ENCODE measurements around the gene CNTRL. TPM values are rescaled to one million over a fixed set of nuclear protein-coding genes. Genes with fewer than 3 reads are reported as not detected.
"Not testable (repeated sequence)": the region's sequence is repeated elsewhere in the genome, so short reads cannot be mapped to it uniquely, and the experiment has no call there.

Gene CNTRL
- polyA plus RNA-seq, 1 donor from 2014 or later: 16.0 TPM

DNA sequence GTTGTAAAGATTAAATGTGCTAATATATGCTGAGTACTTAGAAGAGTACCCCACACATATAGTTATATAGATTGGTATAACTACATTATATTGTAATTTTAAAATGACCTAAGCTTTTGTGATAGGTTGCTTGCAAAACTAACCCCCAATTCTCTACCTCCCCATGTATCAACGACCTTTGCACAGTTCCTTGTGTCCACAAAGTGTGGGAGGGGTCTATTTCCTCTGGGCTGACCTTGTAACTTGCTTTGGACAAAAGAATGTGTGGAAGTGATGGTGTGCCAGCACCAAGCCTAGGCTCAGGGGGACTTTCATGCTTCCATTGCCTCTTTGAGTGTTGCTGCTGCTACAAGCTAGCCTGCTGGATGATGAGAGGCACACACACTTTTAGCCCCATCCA is 45.3 kb upstream of the CNTRL start:
- TF ChIP-seq EP300 (conservative IDR thresholded peaks at IDR 0.05; ENCODE audit: poor library complexity, severe bottlenecking) (no peak), POLR2AphosphoS5 (IDR thresholded peaks at IDR 0.05) (no peak)
- TF ChIP-seq, protein P1, sequence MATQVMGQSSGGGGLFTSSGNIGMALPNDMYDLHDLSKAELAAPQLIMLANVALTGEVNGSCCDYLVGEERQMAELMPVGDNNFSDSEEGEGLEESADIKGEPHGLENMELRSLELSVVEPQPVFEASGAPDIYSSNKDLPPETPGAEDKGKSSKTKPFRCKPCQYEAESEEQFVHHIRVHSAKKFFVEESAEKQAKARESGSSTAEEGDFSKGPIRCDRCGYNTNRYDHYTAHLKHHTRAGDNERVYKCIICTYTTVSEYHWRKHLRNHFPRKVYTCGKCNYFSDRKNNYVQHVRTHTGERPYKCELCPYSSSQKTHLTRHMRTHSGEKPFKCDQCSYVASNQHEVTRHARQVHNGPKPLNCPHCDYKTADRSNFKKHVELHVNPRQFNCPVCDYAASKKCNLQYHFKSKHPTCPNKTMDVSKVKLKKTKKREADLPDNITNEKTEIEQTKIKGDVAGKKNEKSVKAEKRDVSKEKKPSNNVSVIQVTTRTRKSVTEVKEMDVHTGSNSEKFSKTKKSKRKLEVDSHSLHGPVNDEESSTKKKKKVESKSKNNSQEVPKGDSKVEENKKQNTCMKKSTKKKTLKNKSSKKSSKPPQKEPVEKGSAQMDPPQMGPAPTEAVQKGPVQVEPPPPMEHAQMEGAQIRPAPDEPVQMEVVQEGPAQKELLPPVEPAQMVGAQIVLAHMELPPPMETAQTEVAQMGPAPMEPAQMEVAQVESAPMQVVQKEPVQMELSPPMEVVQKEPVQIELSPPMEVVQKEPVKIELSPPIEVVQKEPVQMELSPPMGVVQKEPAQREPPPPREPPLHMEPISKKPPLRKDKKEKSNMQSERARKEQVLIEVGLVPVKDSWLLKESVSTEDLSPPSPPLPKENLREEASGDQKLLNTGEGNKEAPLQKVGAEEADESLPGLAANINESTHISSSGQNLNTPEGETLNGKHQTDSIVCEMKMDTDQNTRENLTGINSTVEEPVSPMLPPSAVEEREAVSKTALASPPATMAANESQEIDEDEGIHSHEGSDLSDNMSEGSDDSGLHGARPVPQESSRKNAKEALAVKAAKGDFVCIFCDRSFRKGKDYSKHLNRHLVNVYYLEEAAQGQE (IDR thresholded peaks at IDR 0.05; ENCODE audit: borderline replicate concordance): no peak
- Histone ChIP-seq H4K20me1 (ENCODE audit: insufficient read depth) (no peaks in the 10 kb centered on the region), H3K9me3 (ENCODE audit: low read length) (no peaks in the 10 kb centered on the region), H3K9ac (ENCODE audit: low read length) (no peak overlapping the region), H3K79me2 (replicated peaks; ENCODE audit: insufficient read depth, low read length) (no peaks in the 10 kb centered on the region), H3K4me3 (ENCODE audit: low read length) (no peak overlapping the region), H3K27me3 (ENCODE audit: insufficient read depth, low read depth, low read length) (no peaks in the 10 kb centered on the region), H2AFZ (ENCODE audit: low read depth, low read length) (no peak overlapping the region), H3K9me2 (ENCODE audit: insufficient read depth, low read length) (no peaks in the 10 kb centered on the region), H3K36me3 (ENCODE audit: insufficient read depth, low read length) (no peaks in the 10 kb centered on the region), H3K27ac (ENCODE audit: low read length) (no peak overlapping the region), H3F3A (ENCODE audit: insufficient read depth, low read length, poor library complexity, severe bottlenecking) (no peaks in the 10 kb centered on the region), H3K4me2 (ENCODE audit: low read length) (no peak overlapping the region)

DNA sequence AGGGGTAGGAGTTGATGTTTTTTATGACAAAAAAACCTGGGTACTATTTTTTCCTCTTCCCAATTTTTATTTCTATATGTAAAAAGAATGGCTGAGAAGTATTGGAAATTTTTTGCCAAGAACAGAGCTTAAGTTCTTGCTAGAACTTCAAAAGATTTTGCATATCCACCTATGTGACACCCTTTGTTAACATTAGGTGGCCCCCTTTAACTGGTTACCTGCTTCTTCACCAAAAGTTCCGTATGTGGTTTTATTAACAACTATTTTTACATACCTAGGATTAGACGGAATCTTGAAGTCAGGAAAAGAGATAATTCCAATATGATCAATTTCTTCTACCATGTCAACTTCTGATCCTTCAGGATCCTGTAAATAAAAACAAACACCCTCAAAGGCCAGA is 40.2 kb upstream of the CNTRL start:
- no peaks in the 10 kb centered on the region for H3K27me3 ChIP-seq (ENCODE audit: insufficient read depth, low read depth, low read length)
- H3K27ac ChIP-seq (ENCODE audit: low read length): no peak overlapping the region
- no peak overlapping the region for H3K4me3 ChIP-seq (ENCODE audit: low read length)
- no peaks in the 10 kb centered on the region for H4K20me1 ChIP-seq (ENCODE audit: insufficient read depth)
- no peaks in the 10 kb centered on the region for H3K9me3 ChIP-seq (ENCODE audit: low read length)
- H3K4me2 ChIP-seq (ENCODE audit: low read length): no peak overlapping the region
- no peak overlapping the region for H2AFZ ChIP-seq (ENCODE audit: low read depth, low read length)
- no peaks in the 10 kb centered on the region for H3K36me3 ChIP-seq (ENCODE audit: insufficient read depth, low read length)
- H3K79me2 ChIP-seq (replicated peaks; ENCODE audit: insufficient read depth, low read length): no peaks in the 10 kb centered on the region
- TF ChIP-seq, protein P1 (IDR thresholded peaks at IDR 0.05; ENCODE audit: borderline replicate concordance): no peak
- no peaks in the 10 kb centered on the region for H3K9me2 ChIP-seq (ENCODE audit: insufficient read depth, low read length)
- H3F3A ChIP-seq (ENCODE audit: insufficient read depth, low read length, poor library complexity, severe bottlenecking): no peaks in the 10 kb centered on the region
- no peak overlapping the region for H3K9ac ChIP-seq (ENCODE audit: low read length)

DNA sequence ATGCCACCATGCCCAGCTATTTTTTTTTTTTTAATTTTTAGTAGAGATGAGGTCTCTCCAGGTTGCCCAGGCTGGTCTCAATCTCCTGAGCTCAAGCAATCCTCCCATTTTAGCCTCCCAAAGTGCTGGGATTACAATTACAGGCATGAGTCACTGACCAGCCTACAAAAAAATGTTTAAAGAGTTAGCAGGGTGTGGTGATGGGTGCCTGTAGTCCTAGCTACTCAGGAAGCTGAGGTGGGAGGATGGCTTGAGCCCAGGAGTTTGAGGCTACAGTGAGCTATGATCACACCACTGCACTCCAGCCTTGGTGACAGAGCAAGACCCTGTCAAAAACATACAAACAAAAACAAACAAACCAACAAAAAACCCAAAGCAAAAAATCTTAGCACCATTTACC is 39.0 kb upstream of the CNTRL start:
- not testable (repeated sequence) for H3K9me2 ChIP-seq (ENCODE audit: insufficient read depth, low read length); H2AFZ ChIP-seq (ENCODE audit: low read depth, low read length); H4K20me1 ChIP-seq (ENCODE audit: insufficient read depth); H3K79me2 ChIP-seq (replicated peaks; ENCODE audit: insufficient read depth, low read length); H3K9ac ChIP-seq (ENCODE audit: low read length); H3K9me3 ChIP-seq (ENCODE audit: low read length); H3K27ac ChIP-seq (ENCODE audit: low read length); H3K36me3 ChIP-seq (ENCODE audit: insufficient read depth, low read length); H3F3A ChIP-seq (ENCODE audit: insufficient read depth, low read length, poor library complexity, severe bottlenecking); H3K4me2 ChIP-seq (ENCODE audit: low read length); H3K27me3 ChIP-seq (ENCODE audit: insufficient read depth, low read depth, low read length); H3K4me3 ChIP-seq (ENCODE audit: low read length)

Measured in neural cell (in vitro differentiated cells).